NCI-H2196 (cell line): ENCODE data around the gene USH2A.
A peak's percentile ranks its signal among the peaks of the same experiment; 100 is the strongest.

Experiments used
- DNase-seq: peaks from one replicate; lab custom pipeline; 2025; ENCODE audit not compliant: unreplicated experiment; lab: John Stamatoyannopoulos, UW

The USH2A gene

GRCh38 chr1:215748431-215748830 is 674.8 kb downstream of the USH2A start:
- DNase-seq = no peak

DNA sequence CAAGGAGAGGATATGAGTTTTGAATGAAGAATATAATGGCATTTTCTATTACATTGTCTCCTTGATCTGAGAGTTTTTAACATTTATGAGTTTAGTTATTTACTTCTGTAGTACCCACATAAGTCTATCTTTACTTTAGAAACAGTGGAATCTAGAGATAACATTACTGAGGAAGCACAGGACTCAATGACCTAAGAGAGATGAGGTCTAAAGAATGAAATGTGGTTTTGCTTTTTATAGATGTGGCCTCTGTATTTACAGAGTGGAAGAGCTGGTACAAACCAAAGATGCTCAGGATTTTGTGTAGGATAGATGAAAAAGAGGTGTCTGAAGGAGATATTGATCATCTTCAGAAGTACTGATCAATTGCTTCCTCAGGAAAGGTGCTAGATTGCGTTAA is 678.8 kb downstream of the USH2A start:
- no peak for DNase-seq

- no peak for DNase-seq
Observed at GRCh38 chr1:215739025-215739424, 684.2 kb downstream of the USH2A start.

DNA sequence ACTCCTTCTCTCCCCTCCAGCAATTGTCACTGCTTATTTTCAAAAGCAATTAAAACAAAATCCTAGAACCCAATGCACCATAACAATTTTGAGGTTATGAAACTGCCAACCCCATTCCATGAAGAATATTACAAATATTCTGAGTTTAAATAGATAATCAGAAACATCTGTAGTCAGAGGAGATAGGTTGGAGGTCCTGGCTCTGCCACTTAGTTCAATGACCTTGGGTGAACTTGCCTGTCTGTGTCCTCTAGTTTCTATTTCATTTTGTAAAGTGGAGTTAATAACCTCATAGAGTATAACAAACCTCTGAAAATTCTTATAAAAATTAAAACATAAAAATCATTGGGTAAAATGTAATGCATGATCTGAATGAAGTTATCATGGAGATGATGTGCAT is 691.5 kb downstream of the USH2A start:
- no peak for DNase-seq

DNA sequence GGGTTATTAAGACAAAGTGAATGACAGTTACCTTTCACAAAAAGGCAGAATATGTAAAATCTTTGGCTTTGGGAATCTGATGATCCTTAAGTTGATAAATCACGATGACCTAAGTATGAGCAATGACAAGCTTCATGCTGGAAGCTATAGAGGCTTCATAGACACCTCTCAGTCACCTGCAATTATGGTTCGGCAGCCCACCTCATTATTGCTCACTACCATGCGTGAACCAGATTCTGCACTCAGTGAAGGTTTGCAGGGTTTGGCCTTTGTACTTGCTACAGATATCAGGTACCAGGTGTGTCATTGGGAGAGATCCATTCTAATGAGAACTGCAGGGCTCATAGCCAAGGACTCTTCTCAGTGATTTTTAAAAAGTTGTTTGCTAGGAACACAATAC is 692.6 kb downstream of the USH2A start:
- no peak for DNase-seq

DNA sequence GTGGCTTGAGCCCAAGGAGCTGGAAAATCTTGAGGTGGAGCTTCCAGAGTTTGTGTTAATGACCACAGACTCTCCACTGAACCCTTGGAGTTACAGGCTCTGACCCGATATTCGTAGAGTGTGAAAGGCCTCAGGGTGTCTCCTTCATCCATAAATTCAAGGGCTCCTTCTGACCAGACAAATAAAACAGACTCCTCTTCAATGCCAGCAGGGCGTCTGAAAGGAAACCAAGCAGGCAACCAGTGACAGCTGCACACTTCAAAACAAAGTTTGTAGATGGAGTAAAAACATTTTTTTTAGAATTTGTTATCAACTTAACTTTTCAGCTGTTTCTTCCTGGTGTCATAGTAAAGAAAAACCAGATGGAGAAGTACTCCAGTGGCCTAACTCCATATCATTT is 695.1 kb downstream of the USH2A start:
- DNase-seq = no peak

- DNase-seq = no peak
Observed at GRCh38 chr1:215720126-215720525, 703.1 kb downstream of the USH2A start.

- DNase-seq = no peak
Observed at GRCh38 chr1:215719552-215719951, 703.7 kb downstream of the USH2A start.

- DNase-seq = no peak
Observed at GRCh38 chr1:215718575-215719287, 704.5 kb downstream of the USH2A start.

- DNase-seq = no peak
Observed at GRCh38 chr1:215717677-215718426, 705.4 kb downstream of the USH2A start.

GRCh38 chr1:215710899-215711225 is 712.4 kb downstream of the USH2A start:
- no peak for DNase-seq

GRCh38 chr1:215710036-215710898 is 713.0 kb downstream of the USH2A start:
- DNase-seq = peak; percentile 25

DNA sequence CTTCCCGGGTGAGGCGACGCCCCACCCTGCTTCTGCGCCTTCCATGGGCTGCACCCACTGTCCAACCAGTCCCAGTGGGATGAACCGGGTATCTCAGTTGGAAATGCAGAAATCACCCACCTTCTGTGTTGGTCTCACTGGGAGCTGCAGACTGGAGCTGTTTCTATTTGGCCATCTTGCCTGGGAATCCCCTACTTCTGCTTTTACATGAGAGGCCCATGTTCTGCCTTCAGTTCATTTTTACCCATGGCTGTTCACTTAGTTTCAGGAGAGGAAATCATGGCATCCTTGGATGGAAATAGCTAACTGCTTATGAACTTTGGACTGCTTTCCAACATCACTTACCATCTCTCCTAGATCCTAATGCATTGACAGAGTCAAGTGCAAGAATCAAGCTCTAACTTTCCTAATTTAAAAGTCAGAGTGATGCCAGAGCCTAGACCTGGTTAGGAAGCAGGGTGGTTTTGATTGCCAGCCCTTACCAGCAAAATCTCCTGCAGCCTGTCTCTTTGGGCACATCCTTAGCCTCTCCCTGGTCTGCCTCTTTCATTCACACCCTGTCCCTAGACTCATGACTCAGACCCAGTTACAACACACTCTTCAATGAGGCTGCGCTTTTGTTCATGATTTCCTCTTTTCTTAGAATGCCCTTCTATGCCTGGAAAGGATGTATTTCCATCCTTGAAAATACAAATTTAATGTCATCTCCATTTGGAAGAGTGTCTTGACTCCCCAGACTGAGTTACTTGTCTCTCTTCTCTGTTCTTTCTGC is 719.0 kb downstream of the USH2A start:
- DNase-seq = no peak

DNA sequence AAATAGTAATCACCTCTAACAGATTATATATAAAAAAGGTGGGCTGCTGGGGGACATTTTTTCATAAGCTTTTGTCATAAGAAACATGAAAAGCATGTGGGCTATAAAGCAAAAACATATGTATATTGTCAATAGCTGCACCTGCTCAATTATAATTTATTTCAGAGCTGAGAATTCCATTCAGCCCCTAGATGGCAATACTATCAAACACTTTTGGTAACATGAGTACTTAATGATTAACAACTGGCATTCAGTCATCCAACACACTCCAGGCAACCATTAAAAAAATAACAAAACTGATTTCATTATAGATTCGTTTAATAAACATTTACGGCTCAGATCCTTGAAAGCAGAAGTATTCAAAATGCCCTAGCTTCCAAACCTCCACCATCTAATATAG is 741.0 kb downstream of the USH2A start:
- no peak for DNase-seq

DNA sequence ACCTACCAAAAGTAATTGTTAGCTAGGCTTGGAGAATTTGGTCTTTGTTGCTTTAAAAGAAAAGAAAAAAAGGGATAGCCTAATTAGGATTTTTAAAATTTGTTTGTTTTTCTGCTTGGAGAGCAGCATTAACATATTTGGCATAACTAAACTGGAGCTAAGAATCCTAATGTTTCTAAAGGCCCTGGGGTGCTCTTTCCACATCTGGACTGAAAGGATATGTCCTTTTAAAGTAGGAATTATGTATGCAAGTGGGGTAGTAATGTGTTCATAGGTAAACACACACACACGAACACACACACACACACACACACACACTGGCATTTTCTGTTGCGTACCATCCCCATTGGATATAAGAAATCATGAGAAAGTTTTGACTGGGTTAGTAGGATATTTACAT is 742.2 kb downstream of the USH2A start:
- DNase-seq = no peak

DNA sequence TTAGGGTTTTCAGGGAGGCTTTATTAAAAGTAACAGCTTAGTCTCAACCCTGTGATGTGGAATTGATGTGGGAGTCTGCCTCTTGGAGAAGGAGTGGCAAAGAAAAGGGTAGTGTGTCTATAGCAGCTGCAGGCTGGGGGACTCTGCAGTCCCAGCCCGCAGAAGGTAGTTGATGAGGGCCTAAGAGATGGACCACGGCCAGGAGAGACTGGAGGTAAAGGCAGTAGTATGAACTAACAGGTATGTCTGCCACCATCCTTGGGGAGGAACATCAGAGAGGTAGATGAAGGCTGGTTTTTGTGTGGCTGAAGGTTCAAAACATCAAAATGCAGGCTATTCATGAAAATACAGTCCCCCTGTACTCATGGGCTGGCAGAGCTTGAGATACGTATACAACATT is 744.0 kb downstream of the USH2A start:
- DNase-seq = no peak

DNA sequence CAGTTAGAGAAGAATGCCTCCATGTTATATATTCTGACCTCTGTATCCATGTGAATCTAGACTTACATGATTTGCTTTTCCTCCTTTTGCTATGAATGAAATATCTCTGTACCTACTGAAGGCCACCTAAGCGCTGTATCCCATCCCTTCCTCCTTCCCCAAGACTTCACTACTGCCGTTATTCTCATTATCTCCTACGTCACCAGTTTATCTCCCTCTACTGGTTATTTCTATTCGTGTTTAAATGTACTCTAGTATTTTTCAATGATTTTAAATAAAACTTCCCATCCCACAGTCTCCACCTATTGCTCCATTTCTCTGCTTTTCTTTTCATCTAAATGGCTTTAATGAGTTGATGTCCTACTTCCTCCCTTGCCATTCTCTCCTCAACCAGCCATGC is 746.1 kb downstream of the USH2A start:
- DNase-seq = no peak

- no peak for DNase-seq
Observed at GRCh38 chr1:215673943-215674342, 749.3 kb downstream of the USH2A start.

- DNase-seq = no peak
Observed at GRCh38 chr1:215672482-215672881, 750.8 kb downstream of the USH2A start.

- no peak for DNase-seq
Observed at GRCh38 chr1:215669806-215670491, 753.3 kb downstream of the USH2A start.

DNA sequence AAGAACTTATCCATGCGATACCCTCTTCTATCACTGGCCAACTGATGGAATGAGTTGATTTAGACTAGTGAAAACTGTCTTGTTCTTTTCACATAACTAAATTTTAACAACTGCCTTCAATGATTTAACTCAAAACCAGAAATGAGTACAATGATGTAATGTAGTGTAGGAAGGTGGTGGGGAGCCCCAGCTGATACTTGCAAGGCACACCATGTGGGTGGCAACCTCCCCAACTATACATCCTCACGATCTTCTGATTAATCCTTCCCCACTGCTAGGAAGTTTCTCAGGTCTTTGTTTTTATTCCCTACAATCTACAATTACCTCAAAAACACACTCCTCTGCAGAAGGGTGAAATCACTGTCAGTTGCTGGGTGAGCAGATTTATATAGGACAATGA is 755.5 kb downstream of the USH2A start:
- DNase-seq = no peak
